ENCODE data around the gene H2BK1. TPM values are rescaled to one million over a fixed set of nuclear protein-coding genes. Genes with fewer than 3 reads are reported as not detected.

H2BK1 gene
- total and polyA plus RNA-seq, 7 experiments from 2014 or later, result 1.8 to 6.4 (median 1.9) TPM; not detected in 2

DNA sequence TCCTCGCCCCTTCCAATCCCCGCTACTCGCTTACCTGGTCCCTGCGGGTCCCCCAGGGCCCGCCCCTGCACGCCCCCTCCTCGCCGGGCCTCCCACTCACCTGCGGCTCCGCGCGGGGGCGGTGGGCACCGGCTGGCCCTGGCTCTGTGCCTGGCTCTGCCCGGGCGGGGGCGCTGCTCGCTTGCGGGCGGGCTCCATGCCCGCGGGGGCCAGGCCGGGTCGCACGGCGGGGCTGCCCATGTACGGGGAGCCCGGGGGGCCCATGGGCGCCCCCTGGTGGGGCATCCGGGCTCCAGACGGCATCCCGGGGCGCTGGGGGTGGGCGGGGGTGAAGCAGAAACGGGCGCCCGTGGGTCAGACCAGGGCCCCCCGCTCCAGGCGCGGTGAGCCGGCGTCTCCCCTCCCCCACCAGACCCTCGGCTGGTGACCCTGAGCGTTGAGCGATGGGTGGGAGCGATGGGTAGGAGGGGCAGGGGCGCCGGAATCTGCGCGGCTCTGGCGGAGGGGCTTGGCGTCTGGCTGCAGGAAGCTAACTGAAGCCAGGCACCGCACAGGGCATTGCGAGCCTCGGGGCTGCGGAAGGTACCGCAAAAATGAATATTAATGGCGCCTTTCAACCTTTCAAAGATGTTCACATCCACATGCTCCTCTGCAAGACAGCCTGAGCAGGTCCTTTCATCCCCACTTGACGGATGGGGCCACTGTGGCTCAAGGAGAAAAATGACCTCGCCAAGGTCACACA lies 35.2 kb upstream of the H2BK1 start:
- peak; percentile 52 to 79 (median 71) for DNase-seq
- ChIA-PET POLR2A (interaction anchor here (0.7 kb wide), 1 partner anchor 18 kb away, joined by 3 read pairs; the partner anchor contains the start of gene ABCF2), CTCF (interaction anchor here (0.8 to 1.1 kb wide), 2 partner anchors 32 to 121 kb away, joined by 3 to 4 read pairs; no protein-coding TSS in a partner anchor)
- Mint-ChIP-seq H3K27me3 (peaks cover 10 to 49% (median 29%) of the 10 kb centered on the region in 5 donors), H3K9me3 (no peaks in the 10 kb centered on the region), H3K4me3 (peak overlapping the region; percentile 45 to 93 (median 76)), H3K4me1 (peaks cover 31 to 60% (median 42%) of the 10 kb centered on the region in 7 donors), H3K36me3 (peaks cover 0 to 2% (median 0%) of the 10 kb centered on the region in 5 donors), H3K27ac (peak overlapping the region in 1 of 9 donors; percentile 65)
- Histone ChIP-seq H3K4me3 (ENCODE audit: low read length) (peak overlapping the region; percentile 52), H3K27ac (ENCODE audit: low read depth, low read length) (no peak overlapping the region), H3K27me3 (ENCODE audit: control insufficient read depth in 2 of 2, insufficient read depth in 2 of 2, low read length in 2 of 2) (peaks cover 0 to 6% of the 10 kb centered on the region in 2 donors), H3K36me3 (ENCODE audit: control insufficient read depth in 2 of 3, insufficient read depth in 3 of 3, low read length in 3 of 3) (no peaks in the 10 kb centered on the region), H3K4me1 (ENCODE audit: control insufficient read depth in 2 of 2, insufficient read depth in 2 of 2, low read length in 2 of 2) (peaks cover 22 to 40% of the 10 kb centered on the region in 2 donors), H3K9me3 (ENCODE audit: control insufficient read depth in 2 of 3, low read length in 3 of 3) (no peaks in the 10 kb centered on the region)
- intact Hi-C loops (cut with micrococcal nuclease), result loop anchor here (1.0 to 5.0 kb wide), 5 partner anchors 31 to 632 kb away; partner anchors contain the start of gene PRKAG2 (in 1 of the 2)
- ATAC-seq, result peak; percentile 82

DNA sequence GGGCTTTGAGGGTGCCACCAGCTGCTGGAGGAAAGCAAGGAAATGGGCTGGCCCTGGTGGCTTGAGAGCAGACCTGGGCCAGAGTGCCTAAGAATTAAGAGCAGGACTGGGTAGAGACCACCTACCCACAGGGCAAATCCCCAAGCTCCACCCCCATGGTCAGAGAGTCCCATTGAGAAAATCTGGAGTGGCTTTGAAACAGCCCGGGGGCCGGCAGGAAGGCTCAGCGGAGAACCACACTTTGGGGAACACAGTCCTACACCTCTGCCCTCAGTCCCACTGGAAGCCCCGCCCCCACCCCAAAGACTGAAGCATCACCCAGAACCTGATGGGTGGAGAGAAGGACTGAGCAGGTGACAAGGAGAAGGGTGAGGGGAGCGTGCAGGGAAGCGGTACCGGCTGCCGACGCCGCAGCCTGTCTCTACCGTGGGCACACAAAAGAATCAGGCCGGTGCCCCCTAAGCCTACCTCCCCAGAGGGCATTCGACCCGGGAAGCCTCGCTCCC lies 34.6 kb upstream of the H2BK1 start:
- H3K36me3 Mint-ChIP-seq, result peaks cover 0 to 4% (median 0%) of the 10 kb centered on the region in 5 donors
- Histone ChIP-seq H3K36me3 (ENCODE audit: control insufficient read depth in 2 of 3, insufficient read depth in 3 of 3, low read length in 3 of 3) (no peaks in the 10 kb centered on the region), H3K9me3 (ENCODE audit: control insufficient read depth in 2 of 3, low read length in 3 of 3) (no peaks in the 10 kb centered on the region), H3K4me1 (ENCODE audit: control insufficient read depth in 2 of 2, insufficient read depth in 2 of 2, low read length in 2 of 2) (peaks cover 22 to 40% of the 10 kb centered on the region in 2 donors), H3K4me3 (ENCODE audit: low read length) (peak overlapping the region; percentile 52), H3K27ac (ENCODE audit: low read depth, low read length) (no peak overlapping the region), H3K27me3 (ENCODE audit: control insufficient read depth in 2 of 2, insufficient read depth in 2 of 2, low read length in 2 of 2) (peaks cover 0 to 6% of the 10 kb centered on the region in 2 donors)
- POLR2A ChIA-PET, result interaction anchor here (0.7 to 2.5 kb wide), 4 partner anchors 13 to 310 kb away, joined by 4 to 10 read pairs (median 9); partner anchors contain the start of genes ABCF2 and CHPF2
- CTCF ChIA-PET, result interaction anchor here (0.6 to 1.6 kb wide), 5 partner anchors 10 to 1579 kb away, joined by 3 to 10 read pairs (median 5); no protein-coding TSS in a partner anchor
- H3K9me3 Mint-ChIP-seq, result no peaks in the 10 kb centered on the region
- H3K27ac Mint-ChIP-seq, result peak overlapping the region in 2 of 9 donors; percentile 9 to 17
- H3K4me1 Mint-ChIP-seq, result peaks cover 28 to 55% (median 40%) of the 10 kb centered on the region in 7 donors
- peak overlapping the region; percentile 51 to 93 (median 76) for H3K4me3 Mint-ChIP-seq
- peaks cover 5 to 43% (median 22%) of the 10 kb centered on the region in 5 donors for H3K27me3 Mint-ChIP-seq
- ATAC-seq (no peak), DNase-seq (no peak)
- intact Hi-C loops (cut with micrococcal nuclease), result loop anchor here (1.0 to 5.0 kb wide), 10 partner anchors 13 to 632 kb away; partner anchors contain the start of genes ABCF2 (in 1 of the 2), CHPF2 (in 1 of the 2) and PRKAG2 (in 1 of the 2)

DNA sequence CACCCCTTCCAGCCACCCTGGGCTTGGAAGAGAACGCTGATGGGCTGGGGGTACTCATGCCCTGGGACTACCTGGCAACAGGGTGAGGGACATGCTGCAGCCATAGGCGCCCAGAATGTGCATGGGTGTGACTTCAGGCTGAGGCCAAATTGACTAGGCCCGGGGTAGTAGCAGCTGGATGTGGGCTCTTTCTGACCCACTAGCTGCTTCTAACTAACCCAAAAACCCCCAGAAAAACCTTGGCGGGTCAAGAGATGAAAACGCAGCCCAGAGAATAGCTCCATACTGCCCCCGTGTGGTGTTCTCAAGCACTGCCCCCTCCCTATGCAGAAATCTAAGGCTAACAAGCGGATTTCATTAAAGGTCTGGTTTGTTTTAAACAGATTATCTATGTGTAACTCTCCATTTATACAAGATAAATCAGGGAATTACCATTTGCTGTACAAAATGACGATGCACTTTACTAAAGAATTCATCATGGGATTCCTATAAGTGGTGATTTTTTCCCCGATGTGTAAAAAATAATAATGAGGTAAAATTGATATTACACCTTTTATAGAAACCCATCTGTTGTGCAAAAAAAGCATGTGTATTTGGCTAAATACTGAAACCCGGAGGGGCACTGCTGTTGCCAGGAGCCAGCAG lies 34.0 kb upstream of the H2BK1 start:
- peaks cover 22 to 36% of the 10 kb centered on the region in 2 donors for H3K4me1 ChIP-seq (ENCODE audit: control insufficient read depth in 2 of 2, insufficient read depth in 2 of 2, low read length in 2 of 2)
- H3K27ac ChIP-seq (ENCODE audit: low read depth, low read length), result no peak overlapping the region
- ChIA-PET CTCF (interaction anchor here (0.6 to 1.6 kb wide), 8 partner anchors 10 to 1580 kb away, joined by 3 to 10 read pairs (median 4); no protein-coding TSS in a partner anchor), POLR2A (interaction anchor here (0.7 to 2.5 kb wide), 4 partner anchors 12 to 310 kb away, joined by 4 to 10 read pairs (median 9); partner anchors contain the start of genes ABCF2 and CHPF2)
- H3K4me3 ChIP-seq (ENCODE audit: low read length), result peak overlapping the region; percentile 40
- peaks cover 0 to under 1% of the 10 kb centered on the region in 2 donors for H3K27me3 ChIP-seq (ENCODE audit: control insufficient read depth in 2 of 2, insufficient read depth in 2 of 2, low read length in 2 of 2)
- peak in 6 of 9 donors; percentile 44 to 63 (median 54) for DNase-seq
- H3K4me1 Mint-ChIP-seq, result peaks cover 27 to 53% (median 38%) of the 10 kb centered on the region in 7 donors
- peak overlapping the region in 6 of 9 donors; percentile 9 to 90 (median 68) for H3K27ac Mint-ChIP-seq
- ATAC-seq, result peak; percentile 52
- no peaks in the 10 kb centered on the region for H3K9me3 ChIP-seq (ENCODE audit: control insufficient read depth in 2 of 3, low read length in 3 of 3)
- peaks cover 0 to 3% (median 0%) of the 10 kb centered on the region in 3 experiments for H3K36me3 ChIP-seq (ENCODE audit: control insufficient read depth in 2 of 3, insufficient read depth in 3 of 3, low read length in 3 of 3)
- H3K4me3 Mint-ChIP-seq, result peak overlapping the region; percentile 71 to 93 (median 78)
- H3K9me3 Mint-ChIP-seq, result no peaks in the 10 kb centered on the region
- H3K36me3 Mint-ChIP-seq, result peaks cover 0 to 4% (median 0%) of the 10 kb centered on the region in 5 donors
- peaks cover 3 to 37% (median 21%) of the 10 kb centered on the region in 5 donors for H3K27me3 Mint-ChIP-seq
- intact Hi-C loops (cut with micrococcal nuclease), result loop anchor here (1.0 to 2.0 kb wide), 9 partner anchors 12 to 120 kb away; partner anchors contain the start of genes ABCF2 (in 1 of the 2) and CHPF2 (in 1 of the 2)

DNA sequence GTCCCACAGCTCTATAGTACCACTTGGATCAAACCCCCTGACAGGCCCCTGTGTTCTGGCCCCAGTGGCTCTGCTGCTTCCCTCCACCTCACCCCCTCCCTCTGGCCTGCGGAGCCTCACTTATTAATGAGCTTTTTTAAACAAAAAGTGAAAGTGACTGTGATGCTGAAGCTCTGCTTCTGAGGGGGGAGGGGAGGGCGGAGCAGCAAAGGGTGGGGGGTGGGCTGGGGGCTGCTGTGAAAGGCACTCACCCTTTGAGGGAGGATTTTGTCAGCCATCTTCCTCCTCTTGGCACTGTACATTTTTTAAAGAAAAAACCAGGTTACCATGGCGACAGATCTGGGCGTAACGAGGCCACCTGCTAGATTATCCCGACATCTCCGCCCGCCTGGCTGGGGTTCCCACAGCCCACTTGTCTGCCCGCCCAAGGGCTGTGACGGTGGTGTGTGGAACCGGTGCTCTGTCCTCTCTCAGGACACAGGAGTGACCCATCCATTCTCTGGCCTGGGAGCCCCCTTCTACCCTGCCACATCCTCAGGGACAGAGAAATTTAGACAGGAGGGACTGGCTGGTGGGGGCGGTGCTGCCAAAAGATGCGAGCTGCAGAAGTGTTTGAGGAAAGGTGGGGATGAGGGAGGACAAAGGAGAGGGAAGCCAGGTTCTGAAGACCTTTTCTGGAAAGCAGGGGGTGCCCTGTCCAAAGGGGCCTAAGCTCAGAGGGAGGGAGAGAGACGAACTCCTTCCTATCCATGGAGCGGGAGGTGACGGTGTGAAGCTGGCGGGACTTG lies 33.3 kb upstream of the H2BK1 start:
- POLR2A ChIA-PET, result interaction anchor here (0.6 to 2.5 kb wide), 4 partner anchors 11 to 109 kb away, joined by 3 to 10 read pairs (median 9); partner anchors contain the start of genes ABCF2 and CHPF2
- Histone ChIP-seq H3K27ac (ENCODE audit: low read depth, low read length) (peak overlapping the region; percentile 57), H3K36me3 (ENCODE audit: control insufficient read depth in 2 of 3, insufficient read depth in 3 of 3, low read length in 3 of 3) (peaks cover 0 to 10% (median 0%) of the 10 kb centered on the region in 3 experiments), H3K4me3 (ENCODE audit: low read length) (peak overlapping the region; percentile 40), H3K9me3 (ENCODE audit: control insufficient read depth in 2 of 3, low read length in 3 of 3) (no peaks in the 10 kb centered on the region), H3K27me3 (ENCODE audit: control insufficient read depth in 2 of 2, insufficient read depth in 2 of 2, low read length in 2 of 2) (no peaks in the 10 kb centered on the region), H3K4me1 (ENCODE audit: control insufficient read depth in 2 of 2, insufficient read depth in 2 of 2, low read length in 2 of 2) (peaks cover 22 to 33% of the 10 kb centered on the region in 2 donors)
- Mint-ChIP-seq H3K36me3 (peaks cover 0 to 2% (median 0%) of the 10 kb centered on the region in 5 donors), H3K4me3 (peak overlapping the region; percentile 71 to 93 (median 78)), H3K27me3 (peaks cover 0 to 34% (median 17%) of the 10 kb centered on the region in 5 donors), H3K4me1 (peaks cover 24 to 49% (median 36%) of the 10 kb centered on the region in 7 donors), H3K9me3 (no peaks in the 10 kb centered on the region), H3K27ac (peak overlapping the region; percentile 43 to 90 (median 70))
- intact Hi-C loops (cut with micrococcal nuclease), result loop anchor here (1.0 to 2.0 kb wide), 10 partner anchors 10 to 119 kb away; partner anchors contain the start of genes ABCF2 (in 2 of the 2) and CHPF2 (in 1 of the 2)
- DNase-seq (peak in 7 of 9 donors; percentile 55 to 78 (median 69)), ATAC-seq (peak; percentile 51)
- CTCF ChIA-PET, result interaction anchor here (0.6 to 1.6 kb wide), 11 partner anchors 9 to 342 kb away, joined by 3 to 10 read pairs (median 4); no protein-coding TSS in a partner anchor

DNA sequence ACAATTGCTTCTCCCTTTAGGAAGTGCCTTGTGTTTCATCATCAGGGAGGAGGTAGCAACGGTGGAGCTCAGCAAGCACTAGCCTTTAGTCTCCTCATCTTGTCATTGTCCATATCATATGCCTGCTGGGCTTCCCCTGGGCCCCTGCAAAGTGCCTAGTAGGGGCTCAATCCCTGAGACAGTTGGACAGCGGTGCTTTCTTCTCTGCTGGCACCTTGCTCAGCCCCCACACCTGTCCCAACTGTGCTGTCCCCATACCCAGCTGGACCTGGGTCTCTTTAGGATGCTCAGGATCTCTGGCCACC lies 32.7 kb upstream of the H2BK1 start:
- Histone ChIP-seq H3K9me3 (ENCODE audit: control insufficient read depth in 2 of 3, low read length in 3 of 3) (no peaks in the 10 kb centered on the region), H3K27me3 (ENCODE audit: control insufficient read depth in 2 of 2, insufficient read depth in 2 of 2, low read length in 2 of 2) (no peaks in the 10 kb centered on the region), H3K4me1 (ENCODE audit: control insufficient read depth in 2 of 2, insufficient read depth in 2 of 2, low read length in 2 of 2) (peaks cover 22 to 33% of the 10 kb centered on the region in 2 donors), H3K27ac (ENCODE audit: low read depth, low read length) (peak overlapping the region; percentile 57), H3K36me3 (ENCODE audit: control insufficient read depth in 2 of 3, insufficient read depth in 3 of 3, low read length in 3 of 3) (peaks cover 0 to 15% (median 0%) of the 10 kb centered on the region in 3 experiments), H3K4me3 (ENCODE audit: low read length) (peak overlapping the region; percentile 40)
- DNase-seq (no peak), ATAC-seq (no peak)
- ChIA-PET CTCF (interaction anchor here (0.6 to 1.6 kb wide), 4 partner anchors 20 to 342 kb away, joined by 3 to 4 read pairs (median 3); no protein-coding TSS in a partner anchor), POLR2A (interaction anchor here (2.0 to 2.5 kb wide), 2 partner anchors 16 to 36 kb away, joined by 8 to 10 read pairs; partner anchors contain the start of gene ABCF2)
- peak overlapping the region; percentile 71 to 93 (median 78) for H3K4me3 Mint-ChIP-seq
- peaks cover 20 to 44% (median 33%) of the 10 kb centered on the region in 7 donors for H3K4me1 Mint-ChIP-seq
- H3K27me3 Mint-ChIP-seq, result peaks cover 0 to 30% (median 13%) of the 10 kb centered on the region in 5 donors
- intact Hi-C loops (cut with micrococcal nuclease), result loop anchor here (1.0 kb wide), 2 partner anchors 10 to 16 kb away; partner anchors contain the start of gene ABCF2 (in 1 of the 2)
- H3K36me3 Mint-ChIP-seq, result peaks cover 0 to 2% (median 0%) of the 10 kb centered on the region in 5 donors
- H3K9me3 Mint-ChIP-seq, result no peaks in the 10 kb centered on the region
- peak overlapping the region in 7 of 9 donors; percentile 47 to 90 (median 70) for H3K27ac Mint-ChIP-seq
